PC-9 (cell line): Measurements from ENCODE around the gene CEP131. TPM values are rescaled to one million over a fixed set of nuclear protein-coding genes. Genes with fewer than 3 reads are reported as not detected.

Experiments
- BruUV-seq: library from RNA; stranded (reverse); fragments of 400-500 nt; replicated peaks from 2 replicates; lab custom pipeline; 2021; lab: Mats Ljungman, UMichigan
- CTCF ChIA-PET: fragments of 300-600 bp; sonication (Branson Sonifier 250); formaldehyde crosslinking; loops from one replicate; lab custom pipeline; 2022; ENCODE audit warnings: antibody characterized with exemption; lab: Charles Lee
- POLR2A ChIA-PET: fragments of 300-600 bp; sonication (Branson Sonifier 250); formaldehyde crosslinking; loops from one replicate; lab custom pipeline; 2022; ENCODE audit warnings: antibody characterized with exemption; ENCODE audit not compliant: unreplicated experiment; lab: Charles Lee
- DNase-seq, 2 experiments: peaks; one replicate each; pipeline versions ENCODE4 v3.0.0 to v3.0.0-alpha.2; 2015 to 2022; ENCODE audit warnings: mixed read lengths in 1 of 2
- H2AFZ ChIP-seq: fragments of 200-600 bp; sonication (generic); 2 replicates; pipeline ENCODE4 v1.8.1; 2017; ENCODE audit warnings: antibody characterized with exemption
- H3F3A ChIP-seq: fragments of 200-600 bp; sonication (generic); 2 replicates; pipeline ENCODE4 v1.8.1; 2017; ENCODE audit warnings: antibody characterized with exemption, mild to moderate bottlenecking, low read depth; ENCODE audit not compliant: insufficient read depth
- H3K27ac ChIP-seq: fragments of 200-600 bp; sonication (generic); 2 replicates; pipeline ENCODE4 v1.6.1; 2016; ENCODE audit warnings: mixed run types
- H3K27me3 ChIP-seq: fragments of 200-600 bp; sonication (generic); 2 replicates; pipeline ENCODE4 v1.6.1; 2016; ENCODE audit warnings: low read depth, mixed run types; ENCODE audit not compliant: insufficient read depth
- H3K36me3 ChIP-seq: fragments of 200-600 bp; sonication (generic); 2 replicates; pipeline ENCODE4 v1.6.1; 2016; ENCODE audit warnings: low read depth, mixed run types
- H3K4me1 ChIP-seq: fragments of 200-600 bp; sonication (generic); replicated peaks from 2 replicates; pipeline ENCODE4 v1.6.1; 2016; ENCODE audit warnings: mixed run types; ENCODE audit not compliant: insufficient read depth
- H3K4me2 ChIP-seq: fragments of 200-600 bp; sonication (generic); 2 replicates; pipeline ENCODE4 v1.6.1; 2017; ENCODE audit warnings: mixed run types
- H3K4me3 ChIP-seq: fragments of 200-600 bp; sonication (generic); 2 replicates; pipeline ENCODE4 v1.6.1; 2016; ENCODE audit warnings: mixed run types
- H3K79me2 ChIP-seq: fragments of 200-600 bp; sonication (generic); 2 replicates; pipeline ENCODE4 v1.6.1; 2017; ENCODE audit warnings: low read depth, mixed run types
- H3K9me2 ChIP-seq: fragments of 200-600 bp; sonication (generic); 2 replicates; pipeline ENCODE4 v1.8.1; 2017; ENCODE audit warnings: mild to moderate bottlenecking; ENCODE audit not compliant: insufficient read depth
- H3K9me3 ChIP-seq: fragments of 200-600 bp; sonication (generic); 2 replicates; pipeline ENCODE4 v1.8.1; 2016; ENCODE audit warnings: low read depth; ENCODE audit not compliant: insufficient read depth
- H4K20me1 ChIP-seq: fragments of 200-600 bp; sonication (generic); 2 replicates; pipeline ENCODE4 v1.8.1; 2017; ENCODE audit not compliant: insufficient read depth
- CTCF ChIP-seq: fragments of 200-600 bp; sonication (generic); conservative IDR thresholded peaks from 2 replicates; pipeline ENCODE4 v1.6.1; 2017; ENCODE audit warnings: mixed run types, antibody characterized with exemption, mild to moderate bottlenecking, moderate library complexity
- EZH2 ChIP-seq: fragments of 200-600 bp; sonication (generic); IDR thresholded peaks from 2 replicates; pipeline ENCODE4 v1.8.0; 2017; ENCODE audit warnings: antibody characterized with exemption, low read depth
- intact Hi-C: fragments of 100-400 bp; cut with micrococcal nuclease; formaldehyde crosslinking; loops from one replicate; pipeline ENCODE4 v1.10.0; 2022; ENCODE audit not compliant: unreplicated experiment
- total RNA-seq: library from RNA; stranded (reverse); gene quantifications from 2 replicates; pipeline ENCODE4 v1.2.3, GENCODE V29; 2021

Gene CEP131
- total RNA-seq, 1 experiment from 2014 or later, result 24.4 TPM

GRCh38 chr17:81218991-81219390 lies 3.8 kb downstream of the CEP131 start:
- Histone ChIP-seq H3K79me2 (no peaks in the 10 kb centered on the region), H3K9me3 (no peaks in the 10 kb centered on the region), H3K27me3 (no peaks in the 10 kb centered on the region), H3F3A (no peaks in the 10 kb centered on the region), H3K4me3 (no peak overlapping the region), H3K9me2 (no peaks in the 10 kb centered on the region), H4K20me1 (no peaks in the 10 kb centered on the region), H3K4me1 (0 out of 2 replicates have a peak, but pooled peaks cover 9% of the 10 kb centered on the region), H3K27ac (no peak overlapping the region), H3K4me2 (no peak overlapping the region), H3K36me3 (no peaks in the 10 kb centered on the region), H2AFZ (no peak overlapping the region)
- POLR2A ChIA-PET, result no interaction called here
- CTCF ChIA-PET, result interaction anchor here (0.6 kb wide), 1 partner anchor 880 kb away, joined by 12 read pairs; no protein-coding TSS in a partner anchor
- no peak for DNase-seq
- TF ChIP-seq EZH2 (no peak), CTCF (no peak)
- intact Hi-C loops, result no loop called here
- BruUV-seq, result no TSS peak

GRCh38 chr17:81218459-81218858 lies 4.3 kb downstream of the CEP131 start:
- intact Hi-C loops, result no loop called here
- Histone ChIP-seq H3F3A (no peaks in the 10 kb centered on the region), H4K20me1 (no peaks in the 10 kb centered on the region), H3K4me2 (no peak overlapping the region), H3K4me3 (no peak overlapping the region), H3K9me2 (no peaks in the 10 kb centered on the region), H3K27ac (no peak overlapping the region), H3K27me3 (no peaks in the 10 kb centered on the region), H3K9me3 (no peaks in the 10 kb centered on the region), H3K36me3 (no peaks in the 10 kb centered on the region), H2AFZ (no peak overlapping the region), H3K4me1 (0 out of 2 replicates have a peak, but pooled peaks cover 7% of the 10 kb centered on the region), H3K79me2 (no peaks in the 10 kb centered on the region)
- BruUV-seq, result no TSS peak
- no peak for TF ChIP-seq CTCF
- TF ChIP-seq EZH2, result no peak
- DNase-seq, result no peak
- ChIA-PET CTCF (interaction anchor here (0.6 kb wide), 1 partner anchor 880 kb away, joined by 12 read pairs; no protein-coding TSS in a partner anchor), POLR2A (no interaction called here)

- no peaks in the 10 kb centered on the region for H3K27me3 ChIP-seq
- H3K4me1 ChIP-seq, result 0 out of 2 replicates have a peak, but pooled peaks cover 5% of the 10 kb centered on the region
- no peaks in the 10 kb centered on the region for H3K9me3 ChIP-seq
- no TSS peak for BruUV-seq
- H3K27ac ChIP-seq, result no peak overlapping the region
- ChIA-PET POLR2A (no interaction called here), CTCF (no interaction called here)
- no peaks in the 10 kb centered on the region for H3K9me2 ChIP-seq
- H4K20me1 ChIP-seq, result no peaks in the 10 kb centered on the region
- no peak for DNase-seq
- H3K79me2 ChIP-seq, result no peaks in the 10 kb centered on the region
- intact Hi-C loops, result no loop called here
- no peak overlapping the region for H2AFZ ChIP-seq
- H3K36me3 ChIP-seq, result no peaks in the 10 kb centered on the region
- H3K4me3 ChIP-seq, result no peak overlapping the region
- TF ChIP-seq CTCF (no peak), EZH2 (no peak)
- H3K4me2 ChIP-seq, result no peak overlapping the region
- H3F3A ChIP-seq, result no peaks in the 10 kb centered on the region
These were observed 5.3 kb downstream of the CEP131 start for GRCh38 chr17:81217491-81217890.
